Liver (tissue), 9 donors: Measurements from ENCODE around the gene FGD5. TPM values are rescaled to one million over a fixed set of nuclear protein-coding genes. Genes with fewer than 3 reads are reported as not detected.

Experiments used
- DNase-seq: peaks from one replicate; pipeline ENCODE4 v3.0.0-alpha.2; 2017; ENCODE audit warnings: low spot score
- H3K27ac ChIP-seq, 2 donors: one replicate each; pipeline ENCODE4 v1.7.0; 2013; ENCODE audit warnings: inconsistent platforms in 2 of 2, low read length in 2 of 2, control low read depth in 1 of 2, low read depth in 1 of 2, mild to moderate bottlenecking in 1 of 2
- H3K27me3 ChIP-seq, 4 donors: one replicate each; pipeline versions ENCODE4 v1.6.1 to v1.7.0; 2013; ENCODE audit warnings: low read length in 3 of 4, inconsistent platforms in 1 of 4, mild to moderate bottlenecking in 1 of 4, moderate library complexity in 1 of 4; ENCODE audit not compliant: control insufficient read depth in 4 of 4, insufficient read depth in 4 of 4
- H3K36me3 ChIP-seq, 4 donors: one replicate each; pipeline versions ENCODE4 v1.6.1 to v1.7.0; 2013; ENCODE audit warnings: low read length in 3 of 4, mild to moderate bottlenecking in 3 of 4, low read depth in 1 of 4, moderate library complexity in 1 of 4; ENCODE audit not compliant: control insufficient read depth in 4 of 4, insufficient read depth in 3 of 4
- H3K4me1 ChIP-seq, 4 donors: one replicate each; pipeline versions ENCODE4 v1.6.1 to v1.7.0; 2013; ENCODE audit warnings: low read length in 3 of 4, mild to moderate bottlenecking in 3 of 4, moderate library complexity in 1 of 4; ENCODE audit not compliant: control insufficient read depth in 4 of 4, insufficient read depth in 4 of 4
- H3K4me3 ChIP-seq, 3 donors: one replicate each; pipeline versions ENCODE4 v1.6.1 to v1.7.0; 2013; ENCODE audit warnings: low read length in 3 of 3, control low read depth in 1 of 3, low read depth in 1 of 3, mild to moderate bottlenecking in 1 of 3
- H3K9ac ChIP-seq, 2 donors: one replicate each; pipeline ENCODE4 v1.7.0; 2013; ENCODE audit warnings: low read length in 2 of 2, mild to moderate bottlenecking in 2 of 2, moderate library complexity in 2 of 2, control low read depth in 1 of 2, low read depth in 1 of 2
- H3K9me3 ChIP-seq, 4 donors: one replicate each; pipeline versions ENCODE4 v1.6.1 to v1.7.0; 2013; ENCODE audit warnings: low read length in 3 of 4; ENCODE audit not compliant: control insufficient read depth in 4 of 4
- ATF3 ChIP-seq: IDR thresholded peaks from 2 replicates; pipeline ENCODE4 v1.6.1; 2016; ENCODE audit warnings: antibody characterized with exemption
- CTCF ChIP-seq: fragments of 150-350 bp; IDR thresholded peaks from 2 replicates; pipeline ENCODE4 v1.5.1; 2017; ENCODE audit warnings: improper control_type of control experiment, low read depth, low read length; ENCODE audit not compliant: missing input control
- EGR1 ChIP-seq, 2 donors: IDR thresholded peaks; 2 replicates each; pipeline ENCODE4 v1.6.1; 2016 to 2018; ENCODE audit warnings: antibody characterized with exemption in 2 of 2, low read depth in 2 of 2
- FOXA1 ChIP-seq: IDR thresholded peaks from 2 replicates; pipeline ENCODE4 v1.6.1; 2016; ENCODE audit warnings: antibody characterized with exemption
- FOXA2 ChIP-seq: IDR thresholded peaks from 2 replicates; pipeline ENCODE4 v1.6.1; 2016; ENCODE audit warnings: antibody characterized with exemption
- GABPA ChIP-seq, 2 donors: IDR thresholded peaks in 1 of 2; conservative IDR thresholded peaks in 1 of 2; 2 replicates each; pipeline ENCODE4 v1.6.1; 2016; ENCODE audit warnings: antibody characterized with exemption in 2 of 2, mild to moderate bottlenecking in 1 of 2, moderate library complexity in 1 of 2
- HNF4A ChIP-seq, 2 donors: conservative IDR thresholded peaks; 2 replicates each; pipeline ENCODE4 v1.6.1; 2016; ENCODE audit warnings: antibody characterized with exemption in 2 of 2, mild to moderate bottlenecking in 2 of 2
- HNF4G ChIP-seq: IDR thresholded peaks from 2 replicates; pipeline ENCODE4 v1.6.1; 2016; ENCODE audit warnings: antibody characterized with exemption
- JUND ChIP-seq, 2 donors: IDR thresholded peaks; 2 replicates each; pipeline ENCODE4 v1.6.1; 2016; ENCODE audit warnings: antibody characterized with exemption in 2 of 2
- MAX ChIP-seq: IDR thresholded peaks from 2 replicates; pipeline ENCODE4 v1.6.1; 2016; ENCODE audit warnings: antibody characterized with exemption
- NR2F2 ChIP-seq: IDR thresholded peaks from 2 replicates; pipeline ENCODE4 v1.6.1; 2016; ENCODE audit warnings: antibody characterized with exemption
- RAD21 ChIP-seq, 2 donors: IDR thresholded peaks; 2 replicates each; pipeline ENCODE4 v1.6.1; 2016; ENCODE audit warnings: antibody characterized with exemption in 2 of 2, mild to moderate bottlenecking in 2 of 2
- RXRA ChIP-seq, 2 donors: IDR thresholded peaks; 2 replicates each; pipeline ENCODE4 v1.6.1; 2017 to 2018; ENCODE audit warnings: antibody characterized with exemption in 2 of 2, mild to moderate bottlenecking in 1 of 2
- SP1 ChIP-seq: IDR thresholded peaks from 2 replicates; pipeline ENCODE4 v1.6.1; 2018; ENCODE audit warnings: antibody characterized with exemption, mild to moderate bottlenecking
- TAF1 ChIP-seq: conservative IDR thresholded peaks from 2 replicates; pipeline ENCODE4 v1.6.1; 2016; ENCODE audit warnings: antibody characterized with exemption, mild to moderate bottlenecking
- YY1 ChIP-seq: IDR thresholded peaks from 2 replicates; pipeline ENCODE4 v1.6.1; 2016; ENCODE audit warnings: antibody characterized with exemption, mild to moderate bottlenecking
- whole genome bisulfite sequencing: extraction: QIAGEN DNeasy Blood & Tissue Kit; methylation state at CpG from one replicate; pipeline ENCODE4 v1.1.7; 2013; 5-methylcytosine and 5-hydroxymethylcytosine counted together
- polyA plus RNA-seq, 2 donors: library from polyadenylated mRNA; stranded (reverse) in 1 of 2; unstranded in 1 of 2; fragments of 200-250 nt in 1 of 2; fragments of >200 nt in 1 of 2; fragmentation: Nextera tagmentation in 1 of 2; extraction: Ambion mirVana in 1 of 2; gene quantifications; one replicate each; pipeline versions ENCODE4 v1.2.1 to v1.2.3, GENCODE V29; 2013 to 2015
- total RNA-seq, 2 donors: library from RNA; depleted of rRNA; stranded (reverse); fragments of >200 nt; gene quantifications; one replicate each; pipeline ENCODE4 v1.2.3, GENCODE V29; 2014
- TF ChIP-seq, protein P1 (sequence below): IDR thresholded peaks from 2 replicates; pipeline ENCODE4 v1.6.1; 2016; ENCODE audit warnings: antibody characterized with exemption
- TF ChIP-seq, protein P2 (sequence below): IDR thresholded peaks from 2 replicates; pipeline ENCODE4 v1.6.1; 2016; ENCODE audit warnings: antibody characterized with exemption, mild to moderate bottlenecking
- donor health status: healthy.
- donor health status: healthy.
- donor health status: healthy.
- donor health status: healthy.
- donor health status: healthy.

Gene FGD5
- total and polyA plus RNA-seq, 4 donors, result 2.0 to 6.3 (median 3.1) TPM

DNA sequence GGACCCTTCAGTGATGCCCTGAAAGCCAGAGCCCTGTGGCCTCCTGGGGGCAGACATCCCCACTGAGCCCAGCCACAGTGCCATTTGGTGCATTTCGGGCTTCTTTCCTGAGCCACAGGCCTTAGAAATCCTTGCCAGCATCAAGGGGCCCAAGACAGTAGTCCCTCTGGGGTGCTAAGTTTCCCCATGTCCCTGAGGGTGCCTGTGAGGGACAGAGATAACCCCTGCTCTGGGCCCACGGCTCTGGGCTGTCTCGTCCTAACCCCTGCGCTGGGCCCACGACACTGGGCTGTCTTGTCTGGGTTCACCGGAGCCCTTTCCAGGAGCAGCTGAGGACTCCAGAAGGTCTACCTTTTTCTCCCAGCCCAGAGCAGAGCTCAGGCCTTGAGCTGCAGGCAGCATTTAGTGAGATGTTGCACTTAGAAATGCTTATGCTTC, 45.1 kb upstream of the FGD5 start:
- Histone ChIP-seq H3K4me3 (no peak overlapping the region), H3K27me3 (no peaks in the 10 kb centered on the region), H3K9ac (no peak overlapping the region), H3K27ac (no peak overlapping the region), H3K4me1 (no peaks in the 10 kb centered on the region), H3K36me3 (no peaks in the 10 kb centered on the region), H3K9me3 (no peaks in the 10 kb centered on the region)
- WGBS, result 95% methylated on average over 6 of the region's 6 CpGs
- TF ChIP-seq MAX (no peak), YY1 (no peak), HNF4A (conservative IDR thresholded peaks at IDR 0.05) (no peak), JUND (IDR thresholded peaks at IDR 0.05) (no peak), FOXA2 (no peak), GABPA (IDR thresholded peaks at IDR 0.05 in 1 of 2, conservative IDR thresholded peaks at IDR 0.05 in 1 of 2) (no peak), EGR1 (IDR thresholded peaks at IDR 0.05; ENCODE audit: low read depth in 2 of 2) (no peak), HNF4G (no peak), CTCF (no peak), RXRA (IDR thresholded peaks at IDR 0.05) (no peak), RAD21 (IDR thresholded peaks at IDR 0.05) (no peak), FOXA1 (no peak), SP1 (no peak), TAF1 (no peak), NR2F2 (no peak), ATF3 (no peak)
- TF ChIP-seq, protein P1, sequence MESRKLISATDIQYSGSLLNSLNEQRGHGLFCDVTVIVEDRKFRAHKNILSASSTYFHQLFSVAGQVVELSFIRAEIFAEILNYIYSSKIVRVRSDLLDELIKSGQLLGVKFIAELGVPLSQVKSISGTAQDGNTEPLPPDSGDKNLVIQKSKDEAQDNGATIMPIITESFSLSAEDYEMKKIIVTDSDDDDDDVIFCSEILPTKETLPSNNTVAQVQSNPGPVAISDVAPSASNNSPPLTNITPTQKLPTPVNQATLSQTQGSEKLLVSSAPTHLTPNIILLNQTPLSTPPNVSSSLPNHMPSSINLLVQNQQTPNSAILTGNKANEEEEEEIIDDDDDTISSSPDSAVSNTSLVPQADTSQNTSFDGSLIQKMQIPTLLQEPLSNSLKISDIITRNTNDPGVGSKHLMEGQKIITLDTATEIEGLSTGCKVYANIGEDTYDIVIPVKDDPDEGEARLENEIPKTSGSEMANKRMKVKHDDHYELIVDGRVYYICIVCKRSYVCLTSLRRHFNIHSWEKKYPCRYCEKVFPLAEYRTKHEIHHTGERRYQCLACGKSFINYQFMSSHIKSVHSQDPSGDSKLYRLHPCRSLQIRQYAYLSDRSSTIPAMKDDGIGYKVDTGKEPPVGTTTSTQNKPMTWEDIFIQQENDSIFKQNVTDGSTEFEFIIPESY, result no peak
- TF ChIP-seq, protein P2, sequence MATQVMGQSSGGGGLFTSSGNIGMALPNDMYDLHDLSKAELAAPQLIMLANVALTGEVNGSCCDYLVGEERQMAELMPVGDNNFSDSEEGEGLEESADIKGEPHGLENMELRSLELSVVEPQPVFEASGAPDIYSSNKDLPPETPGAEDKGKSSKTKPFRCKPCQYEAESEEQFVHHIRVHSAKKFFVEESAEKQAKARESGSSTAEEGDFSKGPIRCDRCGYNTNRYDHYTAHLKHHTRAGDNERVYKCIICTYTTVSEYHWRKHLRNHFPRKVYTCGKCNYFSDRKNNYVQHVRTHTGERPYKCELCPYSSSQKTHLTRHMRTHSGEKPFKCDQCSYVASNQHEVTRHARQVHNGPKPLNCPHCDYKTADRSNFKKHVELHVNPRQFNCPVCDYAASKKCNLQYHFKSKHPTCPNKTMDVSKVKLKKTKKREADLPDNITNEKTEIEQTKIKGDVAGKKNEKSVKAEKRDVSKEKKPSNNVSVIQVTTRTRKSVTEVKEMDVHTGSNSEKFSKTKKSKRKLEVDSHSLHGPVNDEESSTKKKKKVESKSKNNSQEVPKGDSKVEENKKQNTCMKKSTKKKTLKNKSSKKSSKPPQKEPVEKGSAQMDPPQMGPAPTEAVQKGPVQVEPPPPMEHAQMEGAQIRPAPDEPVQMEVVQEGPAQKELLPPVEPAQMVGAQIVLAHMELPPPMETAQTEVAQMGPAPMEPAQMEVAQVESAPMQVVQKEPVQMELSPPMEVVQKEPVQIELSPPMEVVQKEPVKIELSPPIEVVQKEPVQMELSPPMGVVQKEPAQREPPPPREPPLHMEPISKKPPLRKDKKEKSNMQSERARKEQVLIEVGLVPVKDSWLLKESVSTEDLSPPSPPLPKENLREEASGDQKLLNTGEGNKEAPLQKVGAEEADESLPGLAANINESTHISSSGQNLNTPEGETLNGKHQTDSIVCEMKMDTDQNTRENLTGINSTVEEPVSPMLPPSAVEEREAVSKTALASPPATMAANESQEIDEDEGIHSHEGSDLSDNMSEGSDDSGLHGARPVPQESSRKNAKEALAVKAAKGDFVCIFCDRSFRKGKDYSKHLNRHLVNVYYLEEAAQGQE, result no peak
- peak; percentile 29 for DNase-seq
